HepG2 (cell line): ENCODE measurements around the gene HPCAL1. TPM values are rescaled to one million over a fixed set of nuclear protein-coding genes. Genes with fewer than 3 reads are reported as not detected.
A peak's percentile ranks its signal among the peaks of the same experiment; 100 is the strongest.

Source experiments
- EED ChIP-seq: sonication (generic); formaldehyde crosslinking; IDR thresholded peaks from 2 replicates; pipeline ENCODE4 v1.5.0; 2020; ENCODE audit warnings: mild to moderate bottlenecking, missing genetic modification reagents
- GATAD2A ChIP-seq: IDR thresholded peaks from 2 replicates; pipeline ENCODE4 v1.6.1; 2016
- KAT7 ChIP-seq: IDR thresholded peaks from 2 replicates; pipeline ENCODE4 v1.6.1; 2018; ENCODE audit warnings: borderline replicate concordance, missing compliant biosample characterization
- KAT8 ChIP-seq: IDR thresholded peaks from 2 replicates; pipeline ENCODE4 v1.6.1; 2016; ENCODE audit warnings: missing genetic modification reagents, missing compliant biosample characterization
- PTBP1 ChIP-seq: fragments of 200-400 bp; formaldehyde crosslinking; IDR thresholded peaks from 2 replicates; pipeline ENCODE4 v1.6.1; 2018; ENCODE audit warnings: low read length, low read depth; ENCODE audit not compliant: poor library complexity, severe bottlenecking
- TBX2 ChIP-seq: sonication (generic); formaldehyde crosslinking; IDR thresholded peaks from 2 replicates; pipeline ENCODE4 v1.5.0; 2020; ENCODE audit warnings: missing genetic modification reagents, mild to moderate bottlenecking, borderline replicate concordance
- ZNF234 ChIP-seq: sonication (generic); formaldehyde crosslinking; conservative IDR thresholded peaks from 2 replicates; pipeline ENCODE4 v1.5.1; 2020; ENCODE audit warnings: mild to moderate bottlenecking, missing genetic modification reagents
- ZNF407 ChIP-seq: sonication (generic); formaldehyde crosslinking; IDR thresholded peaks from one replicate; pipeline ENCODE4 v1.5.1; 2020; ENCODE audit warnings: mild to moderate bottlenecking, missing genetic modification reagents; ENCODE audit errors: not compliant biosample characterization
- ZNF709 ChIP-seq: sonication (generic); formaldehyde crosslinking; IDR thresholded peaks from 2 replicates; pipeline ENCODE4 v1.5.0; 2020; ENCODE audit warnings: mild to moderate bottlenecking, missing genetic modification reagents
- ZNF713 ChIP-seq: sonication (generic); formaldehyde crosslinking; IDR thresholded peaks from 2 replicates; pipeline ENCODE4 v1.4.0; 2020; ENCODE audit warnings: mild to moderate bottlenecking, missing genetic modification reagents
- ZNF749 ChIP-seq: sonication (generic); formaldehyde crosslinking; IDR thresholded peaks from 2 replicates; pipeline ENCODE4 v1.8.0; 2022; ENCODE audit warnings: mild to moderate bottlenecking, missing genetic modification reagents, moderate library complexity, borderline replicate concordance
- polyA plus RNA-seq, 8 experiments: library from polyadenylated mRNA; depleted of rRNA in 3 of 8; stranded (reverse) in 7 of 8; unstranded in 1 of 8; fragments of >200 nt; fragmentation: Illumina TruSeq in 4 of 8; extraction: Trizol in 4 of 8; gene quantifications; 2 replicates each; pipeline versions ENCODE4 v1.2.1 to v1.2.3, GENCODE V29; 2011 to 2016; ENCODE audit warnings: low read depth in 4 of 8, missing spikeins in 1 of 8, mixed read lengths in 1 of 8; ENCODE audit not compliant: insufficient read depth in 1 of 8
- total RNA-seq, 5 experiments: library from RNA; depleted of rRNA; stranded (reverse); fragments of >200 nt; fragmentation: Illumina TruSeq; extraction: Trizol; gene quantifications; 2 replicates each; pipeline ENCODE4 v1.2.3, GENCODE V29; 2016; ENCODE audit warnings: low read depth in 1 of 5
- TF ChIP-seq, protein P1 (sequence below): sonication (generic); formaldehyde crosslinking; IDR thresholded peaks from 2 replicates; pipeline ENCODE4 v1.4.0; 2020; ENCODE audit warnings: missing genetic modification reagents
- TF ChIP-seq, protein P2 (sequence below): sonication (generic); formaldehyde crosslinking; IDR thresholded peaks from 2 replicates; pipeline ENCODE4 v1.5.1; 2020; ENCODE audit warnings: mild to moderate bottlenecking, missing genetic modification reagents, moderate library complexity
- TF ChIP-seq, protein P3 (sequence below): sonication (generic); formaldehyde crosslinking; IDR thresholded peaks from 2 replicates; pipeline ENCODE4 v1.4.0; 2020; ENCODE audit warnings: missing genetic modification reagents

Gene HPCAL1
- total and polyA plus RNA-seq, 2 of the 13 experiments (the other 11 are each of a cell fraction or from before 2014, with no cell fraction given), result 29.5 to 29.9 TPM

GRCh38 chr2:10303181-10303693 is 533 bp downstream of the HPCAL1 start (continued):
- TF ChIP-seq, protein P1, sequence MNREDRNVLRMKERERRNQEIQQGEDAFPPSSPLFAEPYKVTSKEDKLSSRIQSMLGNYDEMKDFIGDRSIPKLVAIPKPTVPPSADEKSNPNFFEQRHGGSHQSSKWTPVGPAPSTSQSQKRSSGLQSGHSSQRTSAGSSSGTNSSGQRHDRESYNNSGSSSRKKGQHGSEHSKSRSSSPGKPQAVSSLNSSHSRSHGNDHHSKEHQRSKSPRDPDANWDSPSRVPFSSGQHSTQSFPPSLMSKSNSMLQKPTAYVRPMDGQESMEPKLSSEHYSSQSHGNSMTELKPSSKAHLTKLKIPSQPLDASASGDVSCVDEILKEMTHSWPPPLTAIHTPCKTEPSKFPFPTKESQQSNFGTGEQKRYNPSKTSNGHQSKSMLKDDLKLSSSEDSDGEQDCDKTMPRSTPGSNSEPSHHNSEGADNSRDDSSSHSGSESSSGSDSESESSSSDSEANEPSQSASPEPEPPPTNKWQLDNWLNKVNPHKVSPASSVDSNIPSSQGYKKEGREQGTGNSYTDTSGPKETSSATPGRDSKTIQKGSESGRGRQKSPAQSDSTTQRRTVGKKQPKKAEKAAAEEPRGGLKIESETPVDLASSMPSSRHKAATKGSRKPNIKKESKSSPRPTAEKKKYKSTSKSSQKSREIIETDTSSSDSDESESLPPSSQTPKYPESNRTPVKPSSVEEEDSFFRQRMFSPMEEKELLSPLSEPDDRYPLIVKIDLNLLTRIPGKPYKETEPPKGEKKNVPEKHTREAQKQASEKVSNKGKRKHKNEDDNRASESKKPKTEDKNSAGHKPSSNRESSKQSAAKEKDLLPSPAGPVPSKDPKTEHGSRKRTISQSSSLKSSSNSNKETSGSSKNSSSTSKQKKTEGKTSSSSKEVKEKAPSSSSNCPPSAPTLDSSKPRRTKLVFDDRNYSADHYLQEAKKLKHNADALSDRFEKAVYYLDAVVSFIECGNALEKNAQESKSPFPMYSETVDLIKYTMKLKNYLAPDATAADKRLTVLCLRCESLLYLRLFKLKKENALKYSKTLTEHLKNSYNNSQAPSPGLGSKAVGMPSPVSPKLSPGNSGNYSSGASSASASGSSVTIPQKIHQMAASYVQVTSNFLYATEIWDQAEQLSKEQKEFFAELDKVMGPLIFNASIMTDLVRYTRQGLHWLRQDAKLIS (CRISPR knock-in tag), result no peak
- TF ChIP-seq ZNF234 (CRISPR knock-in tag) (no peak), TBX2 (CRISPR knock-in tag) (peak; percentile 7; the same call in 1 of the 2 replicates), GATAD2A (CRISPR knock-in tag) (no peak), ZNF709 (CRISPR knock-in tag) (no peak), KAT7 (no peak; the same call in 1 of the 2 replicates), ZNF713 (no peak), ZNF407 (CRISPR knock-in tag) (no peak), EED (peak; percentile 88; the same call in 1 of the 2 replicates), KAT8 (CRISPR knock-in tag) (no peak), ZNF749 (no peak), PTBP1 (no peak)
- TF ChIP-seq, protein P2, sequence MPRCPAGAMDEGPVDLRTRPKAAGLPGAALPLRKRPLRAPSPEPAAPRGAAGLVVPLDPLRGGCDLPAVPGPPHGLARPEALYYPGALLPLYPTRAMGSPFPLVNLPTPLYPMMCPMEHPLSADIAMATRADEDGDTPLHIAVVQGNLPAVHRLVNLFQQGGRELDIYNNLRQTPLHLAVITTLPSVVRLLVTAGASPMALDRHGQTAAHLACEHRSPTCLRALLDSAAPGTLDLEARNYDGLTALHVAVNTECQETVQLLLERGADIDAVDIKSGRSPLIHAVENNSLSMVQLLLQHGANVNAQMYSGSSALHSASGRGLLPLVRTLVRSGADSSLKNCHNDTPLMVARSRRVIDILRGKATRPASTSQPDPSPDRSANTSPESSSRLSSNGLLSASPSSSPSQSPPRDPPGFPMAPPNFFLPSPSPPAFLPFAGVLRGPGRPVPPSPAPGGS (CRISPR knock-in tag), result no peak
- TF ChIP-seq, protein P3, sequence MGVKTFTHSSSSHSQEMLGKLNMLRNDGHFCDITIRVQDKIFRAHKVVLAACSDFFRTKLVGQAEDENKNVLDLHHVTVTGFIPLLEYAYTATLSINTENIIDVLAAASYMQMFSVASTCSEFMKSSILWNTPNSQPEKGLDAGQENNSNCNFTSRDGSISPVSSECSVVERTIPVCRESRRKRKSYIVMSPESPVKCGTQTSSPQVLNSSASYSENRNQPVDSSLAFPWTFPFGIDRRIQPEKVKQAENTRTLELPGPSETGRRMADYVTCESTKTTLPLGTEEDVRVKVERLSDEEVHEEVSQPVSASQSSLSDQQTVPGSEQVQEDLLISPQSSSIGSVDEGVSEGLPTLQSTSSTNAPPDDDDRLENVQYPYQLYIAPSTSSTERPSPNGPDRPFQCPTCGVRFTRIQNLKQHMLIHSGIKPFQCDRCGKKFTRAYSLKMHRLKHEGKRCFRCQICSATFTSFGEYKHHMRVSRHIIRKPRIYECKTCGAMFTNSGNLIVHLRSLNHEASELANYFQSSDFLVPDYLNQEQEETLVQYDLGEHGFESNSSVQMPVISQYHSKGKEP (CRISPR knock-in tag), result no peak
